ENCODE results near the gene DOCK2.
"Not testable (repeated sequence)": the region's sequence is repeated elsewhere in the genome, so short reads cannot be mapped to it uniquely, and the experiment has no call there.

DNA sequence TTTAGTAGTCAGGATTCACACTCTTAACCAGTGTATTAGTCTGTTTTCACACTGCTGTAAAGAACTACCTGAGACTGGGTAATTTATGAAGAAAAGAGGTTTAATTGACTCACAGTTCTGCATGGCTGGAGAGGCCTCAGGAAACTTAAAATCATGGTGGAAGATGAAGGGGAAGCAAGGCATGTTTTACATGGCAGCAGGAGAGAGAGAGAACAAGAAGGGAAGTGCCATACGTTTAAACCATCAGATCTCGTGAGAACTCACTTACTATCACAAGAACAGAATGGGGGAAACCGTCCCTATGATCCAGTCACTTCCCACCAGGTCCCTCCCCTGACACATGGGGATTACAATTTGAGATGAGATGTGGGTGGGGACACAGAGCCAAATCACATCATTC lies 25.4 kb downstream of the DOCK2 start:
- TF ChIP-seq SP1 (CRISPR knock-in tag; conservative IDR thresholded peaks at IDR 0.05); JUN (CRISPR knock-in tag; IDR thresholded peaks at IDR 0.05); PRRX2 (CRISPR knock-in tag; IDR thresholded peaks at IDR 0.05); TEAD4 (CRISPR knock-in tag; IDR thresholded peaks at IDR 0.05); ZNF317 (CRISPR knock-in tag; IDR thresholded peaks at IDR 0.05; ENCODE audit: borderline replicate concordance, low read depth); KAT7 (CRISPR knock-in tag; IDR thresholded peaks at IDR 0.05; ENCODE audit: borderline replicate concordance); ELF4 (CRISPR knock-in tag; IDR thresholded peaks at IDR 0.05; ENCODE audit: low read depth); CREB1 (CRISPR knock-in tag; IDR thresholded peaks at IDR 0.05); ATF1 (CRISPR knock-in tag; IDR thresholded peaks at IDR 0.05): not testable (repeated sequence)
- TF ChIP-seq, protein P1, sequence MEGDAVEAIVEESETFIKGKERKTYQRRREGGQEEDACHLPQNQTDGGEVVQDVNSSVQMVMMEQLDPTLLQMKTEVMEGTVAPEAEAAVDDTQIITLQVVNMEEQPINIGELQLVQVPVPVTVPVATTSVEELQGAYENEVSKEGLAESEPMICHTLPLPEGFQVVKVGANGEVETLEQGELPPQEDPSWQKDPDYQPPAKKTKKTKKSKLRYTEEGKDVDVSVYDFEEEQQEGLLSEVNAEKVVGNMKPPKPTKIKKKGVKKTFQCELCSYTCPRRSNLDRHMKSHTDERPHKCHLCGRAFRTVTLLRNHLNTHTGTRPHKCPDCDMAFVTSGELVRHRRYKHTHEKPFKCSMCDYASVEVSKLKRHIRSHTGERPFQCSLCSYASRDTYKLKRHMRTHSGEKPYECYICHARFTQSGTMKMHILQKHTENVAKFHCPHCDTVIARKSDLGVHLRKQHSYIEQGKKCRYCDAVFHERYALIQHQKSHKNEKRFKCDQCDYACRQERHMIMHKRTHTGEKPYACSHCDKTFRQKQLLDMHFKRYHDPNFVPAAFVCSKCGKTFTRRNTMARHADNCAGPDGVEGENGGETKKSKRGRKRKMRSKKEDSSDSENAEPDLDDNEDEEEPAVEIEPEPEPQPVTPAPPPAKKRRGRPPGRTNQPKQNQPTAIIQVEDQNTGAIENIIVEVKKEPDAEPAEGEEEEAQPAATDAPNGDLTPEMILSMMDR (IDR thresholded peaks at IDR 0.05), result not testable (repeated sequence)
- TF ChIP-seq, protein P2, sequence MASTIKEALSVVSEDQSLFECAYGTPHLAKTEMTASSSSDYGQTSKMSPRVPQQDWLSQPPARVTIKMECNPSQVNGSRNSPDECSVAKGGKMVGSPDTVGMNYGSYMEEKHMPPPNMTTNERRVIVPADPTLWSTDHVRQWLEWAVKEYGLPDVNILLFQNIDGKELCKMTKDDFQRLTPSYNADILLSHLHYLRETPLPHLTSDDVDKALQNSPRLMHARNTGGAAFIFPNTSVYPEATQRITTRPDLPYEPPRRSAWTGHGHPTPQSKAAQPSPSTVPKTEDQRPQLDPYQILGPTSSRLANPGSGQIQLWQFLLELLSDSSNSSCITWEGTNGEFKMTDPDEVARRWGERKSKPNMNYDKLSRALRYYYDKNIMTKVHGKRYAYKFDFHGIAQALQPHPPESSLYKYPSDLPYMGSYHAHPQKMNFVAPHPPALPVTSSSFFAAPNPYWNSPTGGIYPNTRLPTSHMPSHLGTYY (CRISPR knock-in tag; IDR thresholded peaks at IDR 0.05), result not testable (repeated sequence)
- TF ChIP-seq, protein P3, sequence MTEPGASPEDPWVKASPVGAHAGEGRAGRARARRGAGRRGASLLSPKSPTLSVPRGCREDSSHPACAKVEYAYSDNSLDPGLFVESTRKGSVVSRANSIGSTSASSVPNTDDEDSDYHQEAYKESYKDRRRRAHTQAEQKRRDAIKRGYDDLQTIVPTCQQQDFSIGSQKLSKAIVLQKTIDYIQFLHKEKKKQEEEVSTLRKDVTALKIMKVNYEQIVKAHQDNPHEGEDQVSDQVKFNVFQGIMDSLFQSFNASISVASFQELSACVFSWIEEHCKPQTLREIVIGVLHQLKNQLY (CRISPR knock-in tag; IDR thresholded peaks at IDR 0.05), result not testable (repeated sequence)
- TF ChIP-seq, protein P4, sequence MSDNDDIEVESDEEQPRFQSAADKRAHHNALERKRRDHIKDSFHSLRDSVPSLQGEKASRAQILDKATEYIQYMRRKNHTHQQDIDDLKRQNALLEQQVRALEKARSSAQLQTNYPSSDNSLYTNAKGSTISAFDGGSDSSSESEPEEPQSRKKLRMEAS (CRISPR knock-in tag; IDR thresholded peaks at IDR 0.05), result not testable (repeated sequence)
- TF ChIP-seq, protein P5, sequence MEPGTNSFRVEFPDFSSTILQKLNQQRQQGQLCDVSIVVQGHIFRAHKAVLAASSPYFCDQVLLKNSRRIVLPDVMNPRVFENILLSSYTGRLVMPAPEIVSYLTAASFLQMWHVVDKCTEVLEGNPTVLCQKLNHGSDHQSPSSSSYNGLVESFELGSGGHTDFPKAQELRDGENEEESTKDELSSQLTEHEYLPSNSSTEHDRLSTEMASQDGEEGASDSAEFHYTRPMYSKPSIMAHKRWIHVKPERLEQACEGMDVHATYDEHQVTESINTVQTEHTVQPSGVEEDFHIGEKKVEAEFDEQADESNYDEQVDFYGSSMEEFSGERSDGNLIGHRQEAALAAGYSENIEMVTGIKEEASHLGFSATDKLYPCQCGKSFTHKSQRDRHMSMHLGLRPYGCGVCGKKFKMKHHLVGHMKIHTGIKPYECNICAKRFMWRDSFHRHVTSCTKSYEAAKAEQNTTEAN (CRISPR knock-in tag; IDR thresholded peaks at IDR 0.05), result not testable (repeated sequence)

Measured in WTC11 (cell line).